BE2C (cell line): ENCODE results near the gene CKS2.
"Not testable (repeated sequence)": the region's sequence is repeated elsewhere in the genome, so short reads cannot be mapped to it uniquely, and the experiment has no call there.

Source experiments
- DNase-seq: peaks from one replicate; pipeline ENCODE4 v3.0.0-alpha.2; 2020
- H3K27me3 ChIP-seq: fragments of 250-450 bp; sonication (Bioruptor Pico); 2 replicates; pipeline ENCODE4 v1.5.1; 2020; ENCODE audit warnings: mild to moderate bottlenecking
- H3K36me3 ChIP-seq: fragments of 250-450 bp; sonication (Bioruptor Pico); 2 replicates; pipeline ENCODE4 v1.5.1; 2020; ENCODE audit warnings: mild to moderate bottlenecking
- H3K4me1 ChIP-seq: fragments of 250-450 bp; sonication (Bioruptor Pico); 2 replicates; pipeline ENCODE4 v1.5.1; 2020
- H3K4me3 ChIP-seq: 2 replicates; pipeline ENCODE4 v1.5.1; 2011; ENCODE audit warnings: low read depth, low read length
- H3K9me3 ChIP-seq: fragments of 250-450 bp; sonication (Bioruptor Pico); 2 replicates; pipeline ENCODE4 v1.5.1; 2020
- CTCF ChIP-seq: IDR thresholded peaks from 2 replicates; pipeline ENCODE4 v1.5.1; 2012; ENCODE audit warnings: mild to moderate bottlenecking, low read depth, low read length

CKS2 gene

GRCh38 chr9:89342213-89342612, 31.2 kb downstream of the CKS2 start:
- no peak overlapping the region for H3K4me3 ChIP-seq
- H3K27me3 ChIP-seq, result no peaks in the 10 kb centered on the region
- no peaks in the 10 kb centered on the region for H3K9me3 ChIP-seq
- H3K36me3 ChIP-seq, result peaks cover 96% of the 10 kb centered on the region
- DNase-seq, result no peak
- no peak for TF ChIP-seq CTCF
- no peaks in the 10 kb centered on the region for H3K4me1 ChIP-seq

DNA sequence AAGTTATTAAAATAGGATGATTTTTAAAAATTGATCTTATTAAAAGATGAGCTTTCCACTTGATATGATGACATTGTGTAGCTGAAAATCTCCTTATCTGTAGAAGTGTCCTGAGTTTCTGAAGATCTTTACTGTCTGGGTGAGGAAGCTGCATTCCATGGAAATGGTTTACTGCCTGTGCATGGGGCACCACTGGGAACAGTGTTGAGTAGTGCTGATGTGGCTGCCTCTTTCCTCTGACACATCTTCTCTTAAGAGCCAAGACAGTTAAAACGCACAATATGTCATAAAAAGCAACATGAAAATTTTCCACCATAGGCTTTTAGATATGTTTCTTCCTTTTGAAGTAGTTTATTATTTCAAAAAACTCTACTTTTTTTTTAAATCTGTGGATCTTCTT, 32.0 kb downstream of the CKS2 start:
- no peak overlapping the region for H3K4me3 ChIP-seq
- no peaks in the 10 kb centered on the region for H3K4me1 ChIP-seq
- no peaks in the 10 kb centered on the region for H3K9me3 ChIP-seq
- H3K27me3 ChIP-seq, result no peaks in the 10 kb centered on the region
- no peak for TF ChIP-seq CTCF
- DNase-seq, result no peak
- H3K36me3 ChIP-seq, result peaks cover 98% of the 10 kb centered on the region

- peaks cover 98% of the 10 kb centered on the region for H3K36me3 ChIP-seq
- H3K4me3 ChIP-seq, H3K9me3 ChIP-seq, H3K4me1 ChIP-seq, H3K27me3 ChIP-seq, DNase-seq: not testable (repeated sequence)
Observed at GRCh38 chr9:89343812-89344211, 32.8 kb downstream of the CKS2 start.

DNA sequence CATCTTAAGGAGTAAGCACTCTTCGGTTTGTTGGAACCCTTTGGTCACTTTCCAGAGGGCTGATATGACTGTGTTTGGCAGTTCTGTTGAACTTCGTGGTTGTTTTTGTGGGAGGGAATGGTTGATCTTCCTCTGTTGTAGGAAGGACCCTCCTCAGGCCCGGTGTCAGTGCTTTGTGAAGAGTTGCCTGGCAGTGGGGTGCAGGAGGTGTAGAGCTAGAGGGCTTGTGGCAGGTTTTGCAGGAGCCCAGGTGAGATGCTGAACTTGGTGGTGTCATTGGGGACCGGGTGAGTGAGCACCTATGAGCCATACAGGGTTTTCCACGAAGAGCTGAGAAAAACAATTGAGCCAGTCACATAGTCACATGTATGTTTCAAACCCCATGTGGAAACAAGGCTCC, 34.5 kb downstream of the CKS2 start:
- H3K4me1 ChIP-seq, result no peaks in the 10 kb centered on the region
- peaks cover 98% of the 10 kb centered on the region for H3K36me3 ChIP-seq
- H3K27me3 ChIP-seq, result no peaks in the 10 kb centered on the region

GRCh38 chr9:89346696-89347095, 35.7 kb downstream of the CKS2 start:
- no peak for TF ChIP-seq CTCF
- Histone ChIP-seq H3K4me3 (no peak overlapping the region), H3K4me1 (no peaks in the 10 kb centered on the region), H3K9me3 (no peaks in the 10 kb centered on the region), H3K27me3 (no peaks in the 10 kb centered on the region), H3K36me3 (peaks cover 98% of the 10 kb centered on the region)
- no peak for DNase-seq

More for the DNA sequence above, 34.5 kb downstream of the CKS2 start:
- H3K4me3 ChIP-seq, result no peak overlapping the region
- no peak for DNase-seq
- H3K9me3 ChIP-seq, result no peaks in the 10 kb centered on the region
- TF ChIP-seq CTCF, result no peak

DNA sequence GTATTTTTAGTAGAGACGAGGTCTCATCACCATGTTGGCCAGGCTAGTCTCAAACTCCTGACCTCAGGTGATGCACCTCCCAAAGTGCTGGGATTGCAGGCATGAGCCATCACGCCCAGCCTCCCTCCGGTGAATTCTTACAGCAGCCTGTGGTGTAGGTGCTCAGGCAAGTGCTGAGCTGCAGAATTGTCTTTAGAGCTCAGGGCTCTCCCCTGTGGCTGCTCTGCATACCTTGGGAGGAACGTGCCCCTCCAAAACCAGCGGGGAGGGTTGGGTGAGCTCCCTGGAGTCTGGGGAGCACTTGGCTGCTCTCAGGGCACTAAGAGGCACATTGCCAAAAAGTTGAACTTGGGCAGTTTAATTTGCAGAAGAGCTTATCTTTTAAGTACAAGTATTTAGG, 36.7 kb downstream of the CKS2 start:
- peaks cover 96% of the 10 kb centered on the region for H3K36me3 ChIP-seq
- DNase-seq, result no peak
- H3K4me3 ChIP-seq, result no peak overlapping the region
- no peaks in the 10 kb centered on the region for H3K4me1 ChIP-seq
- H3K9me3 ChIP-seq, result no peaks in the 10 kb centered on the region
- no peaks in the 10 kb centered on the region for H3K27me3 ChIP-seq
- TF ChIP-seq CTCF, result no peak

- Histone ChIP-seq H3K36me3 (peaks cover 95% of the 10 kb centered on the region), H3K9me3 (no peaks in the 10 kb centered on the region), H3K27me3 (no peaks in the 10 kb centered on the region), H3K4me1 (no peaks in the 10 kb centered on the region), H3K4me3 (no peak overlapping the region)
- no peak for DNase-seq
- no peak for TF ChIP-seq CTCF
Observed at GRCh38 chr9:89349607-89350006, 38.6 kb downstream of the CKS2 start.
